Liver (tissue), 9 donors: ENCODE data around the gene PREX1. TPM values are rescaled to one million over a fixed set of nuclear protein-coding genes. Genes with fewer than 3 reads are reported as not detected.

ENCODE experiments used
- DNase-seq: peaks from one replicate; pipeline ENCODE4 v3.0.0-alpha.2; 2017; ENCODE audit warnings: low spot score
- H3K27ac ChIP-seq, 2 donors: one replicate each; pipeline ENCODE4 v1.7.0; 2013; ENCODE audit warnings: inconsistent platforms in 2 of 2, low read length in 2 of 2, control low read depth in 1 of 2, low read depth in 1 of 2, mild to moderate bottlenecking in 1 of 2
- H3K27me3 ChIP-seq, 4 donors: one replicate each; pipeline versions ENCODE4 v1.6.1 to v1.7.0; 2013; ENCODE audit warnings: low read length in 3 of 4, inconsistent platforms in 1 of 4, mild to moderate bottlenecking in 1 of 4, moderate library complexity in 1 of 4; ENCODE audit not compliant: control insufficient read depth in 4 of 4, insufficient read depth in 4 of 4
- H3K36me3 ChIP-seq, 4 donors: one replicate each; pipeline versions ENCODE4 v1.6.1 to v1.7.0; 2013; ENCODE audit warnings: low read length in 3 of 4, mild to moderate bottlenecking in 3 of 4, low read depth in 1 of 4, moderate library complexity in 1 of 4; ENCODE audit not compliant: control insufficient read depth in 4 of 4, insufficient read depth in 3 of 4
- H3K4me1 ChIP-seq, 4 donors: one replicate each; pipeline versions ENCODE4 v1.6.1 to v1.7.0; 2013; ENCODE audit warnings: low read length in 3 of 4, mild to moderate bottlenecking in 3 of 4, moderate library complexity in 1 of 4; ENCODE audit not compliant: control insufficient read depth in 4 of 4, insufficient read depth in 4 of 4
- H3K4me3 ChIP-seq, 3 donors: one replicate each; pipeline versions ENCODE4 v1.6.1 to v1.7.0; 2013; ENCODE audit warnings: low read length in 3 of 3, control low read depth in 1 of 3, low read depth in 1 of 3, mild to moderate bottlenecking in 1 of 3
- H3K9ac ChIP-seq, 2 donors: one replicate each; pipeline ENCODE4 v1.7.0; 2013; ENCODE audit warnings: low read length in 2 of 2, mild to moderate bottlenecking in 2 of 2, moderate library complexity in 2 of 2, control low read depth in 1 of 2, low read depth in 1 of 2
- H3K9me3 ChIP-seq, 4 donors: one replicate each; pipeline versions ENCODE4 v1.6.1 to v1.7.0; 2013; ENCODE audit warnings: low read length in 3 of 4; ENCODE audit not compliant: control insufficient read depth in 4 of 4
- ATF3 ChIP-seq: IDR thresholded peaks from 2 replicates; pipeline ENCODE4 v1.6.1; 2016; ENCODE audit warnings: antibody characterized with exemption
- CTCF ChIP-seq: fragments of 150-350 bp; IDR thresholded peaks from 2 replicates; pipeline ENCODE4 v1.5.1; 2017; ENCODE audit warnings: improper control_type of control experiment, low read depth, low read length; ENCODE audit not compliant: missing input control
- EGR1 ChIP-seq, 2 donors: IDR thresholded peaks; 2 replicates each; pipeline ENCODE4 v1.6.1; 2016 to 2018; ENCODE audit warnings: antibody characterized with exemption in 2 of 2, low read depth in 2 of 2
- FOXA1 ChIP-seq: IDR thresholded peaks from 2 replicates; pipeline ENCODE4 v1.6.1; 2016; ENCODE audit warnings: antibody characterized with exemption
- FOXA2 ChIP-seq: IDR thresholded peaks from 2 replicates; pipeline ENCODE4 v1.6.1; 2016; ENCODE audit warnings: antibody characterized with exemption
- HNF4A ChIP-seq, 2 donors: conservative IDR thresholded peaks; 2 replicates each; pipeline ENCODE4 v1.6.1; 2016; ENCODE audit warnings: antibody characterized with exemption in 2 of 2, mild to moderate bottlenecking in 2 of 2
- HNF4G ChIP-seq: IDR thresholded peaks from 2 replicates; pipeline ENCODE4 v1.6.1; 2016; ENCODE audit warnings: antibody characterized with exemption
- JUND ChIP-seq, 2 donors: IDR thresholded peaks; 2 replicates each; pipeline ENCODE4 v1.6.1; 2016; ENCODE audit warnings: antibody characterized with exemption in 2 of 2
- MAX ChIP-seq: IDR thresholded peaks from 2 replicates; pipeline ENCODE4 v1.6.1; 2016; ENCODE audit warnings: antibody characterized with exemption
- NR2F2 ChIP-seq: IDR thresholded peaks from 2 replicates; pipeline ENCODE4 v1.6.1; 2016; ENCODE audit warnings: antibody characterized with exemption
- RAD21 ChIP-seq, 2 donors: IDR thresholded peaks; 2 replicates each; pipeline ENCODE4 v1.6.1; 2016; ENCODE audit warnings: antibody characterized with exemption in 2 of 2, mild to moderate bottlenecking in 2 of 2
- REST ChIP-seq: IDR thresholded peaks from 2 replicates; pipeline ENCODE4 v1.6.1; 2016; ENCODE audit warnings: antibody characterized with exemption, mild to moderate bottlenecking
- RXRA ChIP-seq, 2 donors: IDR thresholded peaks; 2 replicates each; pipeline ENCODE4 v1.6.1; 2017 to 2018; ENCODE audit warnings: antibody characterized with exemption in 2 of 2, mild to moderate bottlenecking in 1 of 2
- SP1 ChIP-seq: IDR thresholded peaks from 2 replicates; pipeline ENCODE4 v1.6.1; 2018; ENCODE audit warnings: antibody characterized with exemption, mild to moderate bottlenecking
- TAF1 ChIP-seq: conservative IDR thresholded peaks from 2 replicates; pipeline ENCODE4 v1.6.1; 2016; ENCODE audit warnings: antibody characterized with exemption, mild to moderate bottlenecking
- YY1 ChIP-seq: IDR thresholded peaks from 2 replicates; pipeline ENCODE4 v1.6.1; 2016; ENCODE audit warnings: antibody characterized with exemption, mild to moderate bottlenecking
- ZBTB33 ChIP-seq: IDR thresholded peaks from 2 replicates; pipeline ENCODE4 v1.6.1; 2016; ENCODE audit warnings: antibody characterized with exemption
- WGBS: extraction: QIAGEN DNeasy Blood & Tissue Kit; methylation state at CpG from one replicate; pipeline ENCODE4 v1.1.7; 2013; 5-methylcytosine and 5-hydroxymethylcytosine counted together
- polyA plus RNA-seq, 2 donors: library from polyadenylated mRNA; stranded (reverse) in 1 of 2; unstranded in 1 of 2; fragments of 200-250 nt in 1 of 2; fragments of >200 nt in 1 of 2; fragmentation: Nextera tagmentation in 1 of 2; extraction: Ambion mirVana in 1 of 2; gene quantifications; one replicate each; pipeline versions ENCODE4 v1.2.1 to v1.2.3, GENCODE V29; 2013 to 2015
- total RNA-seq, 2 donors: library from RNA; depleted of rRNA; stranded (reverse); fragments of >200 nt; gene quantifications; one replicate each; pipeline ENCODE4 v1.2.3, GENCODE V29; 2014
- donor health status: healthy.
- donor health status: healthy.
- donor health status: healthy.
- donor health status: healthy.
- donor health status: healthy.

PREX1 gene
- total and polyA plus RNA-seq, 4 donors, result 2.2 to 18.0 (median 10.8) TPM

GRCh38 chr20:48676795-48677460 is 150.9 kb downstream of the PREX1 start (continued):
- TF ChIP-seq HNF4A (conservative IDR thresholded peaks at IDR 0.05), result no peak
- TF ChIP-seq CTCF, result no peak

GRCh38 chr20:48676125-48676524 is 151.7 kb downstream of the PREX1 start:
- H3K9ac ChIP-seq, result no peak overlapping the region
- H3K4me3 ChIP-seq, result no peak overlapping the region
- no peaks in the 10 kb centered on the region for H3K27me3 ChIP-seq
- H3K9me3 ChIP-seq, result no peaks in the 10 kb centered on the region
- no peak for DNase-seq
- WGBS, result 93% methylated on average over 9 of the region's 9 CpGs
- no peaks in the 10 kb centered on the region for H3K4me1 ChIP-seq
- peaks cover 0 to 11% (median 2%) of the 10 kb centered on the region in 4 donors for H3K36me3 ChIP-seq
- TF ChIP-seq FOXA1 (no peak), HNF4G (no peak), SP1 (no peak), RAD21 (IDR thresholded peaks at IDR 0.05) (no peak), TAF1 (no peak), YY1 (no peak), NR2F2 (no peak), REST (no peak), MAX (no peak)
- no peak overlapping the region for H3K27ac ChIP-seq

- H3K4me3 ChIP-seq, result no peak overlapping the region
- no peaks in the 10 kb centered on the region for H3K4me1 ChIP-seq
- no peaks in the 10 kb centered on the region for H3K27me3 ChIP-seq
- no peaks in the 10 kb centered on the region for H3K9me3 ChIP-seq
- no peak for DNase-seq
- H3K27ac ChIP-seq, result no peak overlapping the region
- peaks cover 0 to 11% (median 2%) of the 10 kb centered on the region in 4 donors for H3K36me3 ChIP-seq
- no peak overlapping the region for H3K9ac ChIP-seq
- 94% methylated on average over 3 of the region's 3 CpGs for WGBS
- TF ChIP-seq ZBTB33 (no peak), REST (no peak), ATF3 (no peak), MAX (no peak), YY1 (no peak), NR2F2 (no peak), JUND (IDR thresholded peaks at IDR 0.05) (no peak), RXRA (IDR thresholded peaks at IDR 0.05) (no peak), FOXA2 (no peak), EGR1 (IDR thresholded peaks at IDR 0.05; ENCODE audit: low read depth in 2 of 2) (no peak)
Observed at GRCh38 chr20:48674461-48674860, 153.3 kb downstream of the PREX1 start.
